HCT116 (cell line): ENCODE measurements around the gene TNFAIP2. TPM values are rescaled to one million over a fixed set of nuclear protein-coding genes. Genes with fewer than 3 reads are reported as not detected.

ENCODE experiments used
- ATAC-seq: fragments of 200-7000 bp; cut with Tn5 transposase; 2 replicates; pipeline ENCODE4 v1.9.1; 2020; ENCODE audit warnings: mild to moderate bottlenecking, moderate library complexity
- BruUV-seq: library from RNA; stranded (reverse); fragments of 400-500 nt; replicated peaks from 2 replicates; lab custom pipeline; 2021; lab: Mats Ljungman, UMichigan
- CTCF ChIA-PET: fragments of 300-600 bp; sonication (Branson Sonifier 250); formaldehyde crosslinking; loops from one replicate; lab custom pipeline; 2021; ENCODE audit warnings: antibody characterized with exemption; lab: Charles Lee
- POLR2A ChIA-PET: fragments of 300-600, 350-600 bp; sonication (Branson Sonifier 250); formaldehyde crosslinking; loops from one replicate; lab custom pipeline; 2021; ENCODE audit warnings: antibody characterized with exemption; lab: Charles Lee
- RAD21 ChIA-PET, 2 experiments: fragments of 300-600 bp; sonication (Branson Sonifier 250); formaldehyde crosslinking; loops; one replicate each; lab custom pipeline; 2023; ENCODE audit warnings: low total read pairs in 2 of 2; ENCODE audit not compliant: uncharacterized antibody in 2 of 2, unreplicated experiment in 2 of 2, low non-redundant PET in 1 of 2; lab: Charles Lee
- DNase-seq: peaks from one replicate; pipeline ENCODE4 v3.0.0-alpha.2; 2010; ENCODE audit warnings: low read depth, low spot score
- H2AFZ ChIP-seq: fragments of 200-600 bp; shearing (Covaris generic), sonication (generic); 2 replicates; pipeline ENCODE4 v1.6.1; 2017; ENCODE audit warnings: low read depth, mixed run types, mixed read lengths, antibody characterized with exemption, low read length; ENCODE audit not compliant: poor library complexity, severe bottlenecking
- H3K27ac ChIP-seq: 2 replicates; pipeline ENCODE4 v1.5.1; 2012; ENCODE audit warnings: low read depth, low read length
- H3K27me3 ChIP-seq: fragments of 200-600 bp; sonication (generic); 2 replicates; pipeline ENCODE4 v1.6.1; 2016; ENCODE audit warnings: mixed run types, low read length, mixed read lengths; ENCODE audit not compliant: insufficient read depth
- H3K36me3 ChIP-seq, 2 experiments: fragments of 200-500 bp in 1 of 2; fragments of 200-600 bp in 1 of 2; sonication (Bioruptor generic) in 1 of 2; sonication (generic) in 1 of 2; 2 replicates each; pipeline versions ENCODE4 v1.5.1 to v1.6.1; 2014 to 2016; ENCODE audit warnings: low read length in 2 of 2, inconsistent platforms in 1 of 2, mixed read lengths in 1 of 2, mixed run types in 1 of 2; ENCODE audit not compliant: insufficient read depth in 2 of 2, control insufficient read depth in 1 of 2
- H3K4me1 ChIP-seq, 2 experiments: fragments of 200-600 bp in 1 of 2; sonication (generic) in 1 of 2; 2 replicates each; pipeline versions ENCODE4 v1.5.1 to v1.6.1; 2012 to 2017; ENCODE audit warnings: low read length in 2 of 2, inconsistent platforms in 1 of 2, mild to moderate bottlenecking in 1 of 2, mixed read lengths in 1 of 2, mixed run types in 1 of 2, moderate library complexity in 1 of 2; ENCODE audit not compliant: insufficient read depth in 2 of 2, control insufficient read depth in 1 of 2
- H3K4me2 ChIP-seq: fragments of 200-600 bp; sonication (generic); 2 replicates; pipeline ENCODE4 v1.6.1; 2017; ENCODE audit warnings: mixed run types, low read length, mixed read lengths
- H3K4me3 ChIP-seq, 2 experiments: fragments of 200-600 bp in 1 of 2; sonication (generic) in 1 of 2; replicated peaks in 1 of 2; 2 replicates each; pipeline ENCODE4 v1.5.1; 2011 to 2016; ENCODE audit warnings: low read length in 2 of 2, control low read depth in 1 of 2, low read depth in 1 of 2, mild to moderate bottlenecking in 1 of 2, mixed read lengths in 1 of 2, mixed run types in 1 of 2
- H3K79me2 ChIP-seq: fragments of 200-600 bp; sonication (generic); 2 replicates; pipeline ENCODE4 v1.6.1; 2017; ENCODE audit warnings: mild to moderate bottlenecking, mixed run types, low read length, moderate library complexity, mixed read lengths; ENCODE audit not compliant: insufficient read depth
- H3K9ac ChIP-seq: fragments of 200-600 bp; sonication (generic); 2 replicates; pipeline ENCODE4 v1.6.1; 2016; ENCODE audit warnings: low read length, mixed read lengths
- H3K9me2 ChIP-seq: fragments of 200-600 bp; sonication (generic), shearing (Covaris generic); 2 replicates; pipeline ENCODE4 v1.6.1; 2017; ENCODE audit warnings: mixed run types, mild to moderate bottlenecking, moderate library complexity; ENCODE audit not compliant: insufficient read depth
- H3K9me3 ChIP-seq, 2 experiments: fragments of 200-500 bp in 1 of 2; fragments of 200-600 bp in 1 of 2; sonication (Bioruptor generic) in 1 of 2; sonication (generic) in 1 of 2; 2 replicates each; pipeline ENCODE4 v1.6.1; 2014 to 2017; ENCODE audit warnings: low read length in 2 of 2, mixed read lengths in 2 of 2, inconsistent platforms in 1 of 2, low read depth in 1 of 2, mild to moderate bottlenecking in 1 of 2, mixed run types in 1 of 2, moderate library complexity in 1 of 2; ENCODE audit not compliant: control insufficient read depth in 1 of 2, insufficient read depth in 1 of 2
- H4K20me1 ChIP-seq: fragments of 200-600 bp; sonication (generic), shearing (Covaris generic); 2 replicates; pipeline ENCODE4 v1.6.1; 2017; ENCODE audit warnings: mixed run types, mild to moderate bottlenecking, moderate library complexity; ENCODE audit not compliant: insufficient read depth
- CBX3 ChIP-seq: IDR thresholded peaks from 2 replicates; pipeline ENCODE4 v1.6.1; 2012; ENCODE audit warnings: low read depth
- CEBPB ChIP-seq: IDR thresholded peaks from 2 replicates; pipeline ENCODE4 v1.6.1; 2012; ENCODE audit warnings: low read depth
- EGR1 ChIP-seq: IDR thresholded peaks from 2 replicates; pipeline ENCODE4 v1.6.1; 2012; ENCODE audit warnings: low read depth
- ELF1 ChIP-seq: IDR thresholded peaks from 2 replicates; pipeline ENCODE4 v1.6.1; 2012; ENCODE audit warnings: low read depth, borderline replicate concordance
- EZH2 ChIP-seq: fragments of 200-600 bp; sonication (generic); IDR thresholded peaks from 2 replicates; pipeline ENCODE4 v1.6.1; 2017; ENCODE audit warnings: antibody characterized with exemption, mixed run types
- EZH2phosphoT487 ChIP-seq: fragments of 200-600 bp; IDR thresholded peaks from 2 replicates; pipeline ENCODE4 v1.6.1; 2018; ENCODE audit warnings: antibody characterized with exemption, borderline replicate concordance
- JUND ChIP-seq: IDR thresholded peaks from 2 replicates; pipeline ENCODE4 v1.6.1; 2012
- SP1 ChIP-seq: IDR thresholded peaks from 2 replicates; pipeline ENCODE4 v1.6.1; 2012; ENCODE audit warnings: low read depth
- SRF ChIP-seq: IDR thresholded peaks from 2 replicates; pipeline ENCODE4 v1.6.1; 2012; ENCODE audit warnings: low read depth
- TCF7L2 ChIP-seq: IDR thresholded peaks from 2 replicates; pipeline ENCODE4 v1.7.0; 2011; ENCODE audit warnings: borderline replicate concordance, inconsistent platforms; ENCODE audit not compliant: insufficient read depth, insufficient read length; ENCODE audit errors: extremely low read depth
- ZFX ChIP-seq: fragments of 450-650 bp; IDR thresholded peaks from 2 replicates; pipeline ENCODE4 v1.6.1; 2017
- ZNF274 ChIP-seq: fragments of 200-500 bp; sonication (Bioruptor generic); IDR thresholded peaks from 2 replicates; pipeline ENCODE4 v1.6.1; 2014; ENCODE audit warnings: mild to moderate bottlenecking, low read depth, low read length, inconsistent platforms
- intact Hi-C: fragments of 100-400 bp; cut with micrococcal nuclease; formaldehyde crosslinking; loops from 2 replicates; pipeline ENCODE4 v1.10.0; 2022
- total RNA-seq: library from RNA; stranded (reverse); gene quantifications from one replicate; pipeline ENCODE4 v1.2.1, GENCODE V29; 2021; ENCODE audit not compliant: unreplicated experiment
- TF ChIP-seq, protein P1 (sequence below): IDR thresholded peaks from 2 replicates; pipeline ENCODE4 v1.6.1; 2012
- TF ChIP-seq, protein P2 (sequence below), 3 experiments: fragments of 200-600 bp in 1 of 3; sonication (generic) in 1 of 3; IDR thresholded peaks in 2 of 3; conservative IDR thresholded peaks in 1 of 3; 2 replicates each; pipeline ENCODE4 v1.5.1; 2012 to 2017; ENCODE audit warnings: low read depth in 2 of 3, low read length in 2 of 3, antibody characterized with exemption in 1 of 3, borderline replicate concordance in 1 of 3, control low read depth in 1 of 3, mild to moderate bottlenecking in 1 of 3, mixed read lengths in 1 of 3, mixed run types in 1 of 3, moderate library complexity in 1 of 3; ENCODE audit not compliant: insufficient read depth in 1 of 3

TNFAIP2 gene
- total RNA-seq, 1 experiment from 2014 or later: 74.8 TPM

DNA sequence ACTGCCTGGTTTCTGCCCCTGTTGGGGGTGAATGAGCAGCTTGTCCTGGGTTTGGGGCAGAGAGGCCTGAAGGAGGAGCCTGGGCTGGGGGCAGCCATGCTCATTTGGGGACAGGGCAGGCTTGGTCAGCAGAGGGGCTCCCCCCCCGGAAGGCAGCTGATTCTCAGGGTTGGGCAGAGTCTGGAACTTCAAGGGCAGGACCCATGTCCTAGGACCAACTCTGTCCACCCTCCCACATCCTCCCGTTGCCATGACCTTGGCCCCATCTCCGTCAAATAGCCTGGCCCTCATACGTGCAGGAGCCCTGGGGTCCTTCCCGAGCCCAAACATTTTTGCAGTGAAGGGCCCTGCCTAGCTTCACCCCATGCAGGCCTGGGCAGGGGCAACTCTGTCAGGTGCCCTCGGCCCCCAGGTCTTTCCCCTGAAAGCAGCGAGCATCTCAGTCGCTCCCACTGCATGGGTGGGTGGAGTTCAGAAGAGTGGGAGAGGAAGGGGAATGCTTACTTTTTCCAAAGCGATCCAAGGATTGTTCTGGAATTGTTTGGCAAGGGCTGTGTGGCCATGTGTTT, 32.6 kb downstream of the TNFAIP2 start:
- DNase-seq (no peak), ATAC-seq (no peak)
- H3K79me2 ChIP-seq: no peaks in the 10 kb centered on the region
- no peak overlapping the region for H3K4me3 ChIP-seq
- intact Hi-C loops: no loop called here
- no peaks in the 10 kb centered on the region for H3K36me3 ChIP-seq
- no peak overlapping the region; the same call in 1 of the 2 replicates for H3K27ac ChIP-seq
- H3K27me3 ChIP-seq: no peaks in the 10 kb centered on the region
- POLR2A ChIA-PET: interaction anchor here (0.6 kb wide), 1 partner anchor 25 kb away, joined by 3 read pairs; no protein-coding TSS in a partner anchor
- no peak overlapping the region for H3K4me2 ChIP-seq
- H3K9me2 ChIP-seq: no peaks in the 10 kb centered on the region
- TF ChIP-seq, protein P1, sequence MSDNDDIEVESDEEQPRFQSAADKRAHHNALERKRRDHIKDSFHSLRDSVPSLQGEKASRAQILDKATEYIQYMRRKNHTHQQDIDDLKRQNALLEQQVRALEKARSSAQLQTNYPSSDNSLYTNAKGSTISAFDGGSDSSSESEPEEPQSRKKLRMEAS: no peak
- TF ChIP-seq EZH2: no peak
- TF ChIP-seq ZFX: no peak
- no TSS peak for BruUV-seq
- no peak overlapping the region for H3K9ac ChIP-seq
- RAD21 ChIA-PET: no interaction called here
- no peaks in the 10 kb centered on the region for H4K20me1 ChIP-seq
- CTCF ChIA-PET: no interaction called here
- no peaks in the 10 kb centered on the region for H3K9me3 ChIP-seq
- no peak overlapping the region for H2AFZ ChIP-seq
- H3K4me1 ChIP-seq: peaks cover 18 to 33% of the 10 kb centered on the region in 2 experiments

DNA sequence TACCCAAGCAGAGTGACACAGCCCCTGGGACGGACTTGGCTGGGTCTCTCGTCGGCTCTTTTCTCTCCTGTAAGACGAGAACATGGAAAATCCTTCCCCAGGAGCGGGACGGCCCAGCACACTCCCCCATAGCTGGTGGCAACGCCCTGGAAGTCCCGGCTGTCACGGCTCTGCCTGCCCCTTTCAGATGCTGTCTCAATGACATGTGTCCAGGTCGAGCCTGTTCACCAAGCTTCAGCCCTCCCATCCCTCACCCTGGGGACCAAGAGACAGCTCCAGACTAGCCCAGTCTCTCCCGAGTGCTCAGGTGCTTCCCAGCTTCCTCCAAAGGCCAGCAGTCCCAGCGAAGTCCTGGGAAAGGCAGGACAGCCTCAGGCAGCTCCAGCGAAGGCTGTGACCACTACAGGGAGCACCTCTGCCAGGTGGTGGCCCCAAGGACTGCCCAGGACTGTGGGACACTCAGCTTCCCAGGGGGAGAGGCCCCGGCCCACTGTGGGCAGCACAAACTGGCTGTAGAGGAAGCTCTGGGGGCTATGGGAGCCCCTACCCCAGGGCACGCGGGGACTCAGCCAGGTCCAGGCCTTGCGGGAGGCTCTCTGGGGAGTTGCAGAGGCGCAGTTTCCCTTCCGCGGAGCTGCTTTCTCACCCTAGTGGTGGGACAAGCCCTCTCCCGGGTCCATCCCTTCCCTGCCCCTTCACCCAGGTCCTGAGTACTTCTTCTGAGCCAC, 33.6 kb downstream of the TNFAIP2 start:
- no peak for ATAC-seq
- H2AFZ ChIP-seq: no peak overlapping the region
- CTCF ChIA-PET: interaction anchor here (1.8 kb wide), 1 partner anchor 16 kb away, joined by 5 read pairs; no protein-coding TSS in a partner anchor

More for the DNA sequence above, 33.6 kb downstream of the TNFAIP2 start:
- Histone ChIP-seq H3K9ac (no peak overlapping the region), H3K27ac (no peak overlapping the region), H3K9me2 (no peaks in the 10 kb centered on the region), H3K27me3 (no peaks in the 10 kb centered on the region), H4K20me1 (no peaks in the 10 kb centered on the region), H3K4me3 (no peak overlapping the region), H3K79me2 (no peaks in the 10 kb centered on the region), H3K9me3 (no peaks in the 10 kb centered on the region), H3K4me1 (peaks cover 25 to 40% of the 10 kb centered on the region in 2 experiments), H3K4me2 (no peak overlapping the region), H3K36me3 (no peaks in the 10 kb centered on the region)
- DNase-seq: no peak
- TF ChIP-seq TCF7L2 (no peak), ZFX (no peak), JUND (no peak), SRF (no peak), ELF1 (no peak), EZH2phosphoT487 (no peak), CEBPB (no peak), EZH2 (no peak), ZNF274 (no peak), SP1 (no peak), CBX3 (no peak), EGR1 (no peak)
- TF ChIP-seq, protein P1: no peak
- TF ChIP-seq, protein P2, sequence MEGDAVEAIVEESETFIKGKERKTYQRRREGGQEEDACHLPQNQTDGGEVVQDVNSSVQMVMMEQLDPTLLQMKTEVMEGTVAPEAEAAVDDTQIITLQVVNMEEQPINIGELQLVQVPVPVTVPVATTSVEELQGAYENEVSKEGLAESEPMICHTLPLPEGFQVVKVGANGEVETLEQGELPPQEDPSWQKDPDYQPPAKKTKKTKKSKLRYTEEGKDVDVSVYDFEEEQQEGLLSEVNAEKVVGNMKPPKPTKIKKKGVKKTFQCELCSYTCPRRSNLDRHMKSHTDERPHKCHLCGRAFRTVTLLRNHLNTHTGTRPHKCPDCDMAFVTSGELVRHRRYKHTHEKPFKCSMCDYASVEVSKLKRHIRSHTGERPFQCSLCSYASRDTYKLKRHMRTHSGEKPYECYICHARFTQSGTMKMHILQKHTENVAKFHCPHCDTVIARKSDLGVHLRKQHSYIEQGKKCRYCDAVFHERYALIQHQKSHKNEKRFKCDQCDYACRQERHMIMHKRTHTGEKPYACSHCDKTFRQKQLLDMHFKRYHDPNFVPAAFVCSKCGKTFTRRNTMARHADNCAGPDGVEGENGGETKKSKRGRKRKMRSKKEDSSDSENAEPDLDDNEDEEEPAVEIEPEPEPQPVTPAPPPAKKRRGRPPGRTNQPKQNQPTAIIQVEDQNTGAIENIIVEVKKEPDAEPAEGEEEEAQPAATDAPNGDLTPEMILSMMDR (IDR thresholded peaks at IDR 0.05 in 2 of 3, conservative IDR thresholded peaks at IDR 0.05 in 1 of 3; ENCODE audit: borderline replicate concordance in 1 of 3, insufficient read depth in 1 of 3, low read depth in 2 of 3, low read length in 2 of 3): no peak
- POLR2A ChIA-PET: no interaction called here
- no TSS peak for BruUV-seq
- RAD21 ChIA-PET: interaction anchor here in 1 of 2 experiments (0.7 kb wide), 1 partner anchor 161 kb away, joined by 3 read pairs; no protein-coding TSS in a partner anchor
- intact Hi-C loops: no loop called here
